OCI-LY3 (cell line): Measurements from ENCODE around the gene ARL14EP.

Experiments used
- EZH2phosphoT487 ChIP-seq: fragments of 200-600 bp; shearing (Covaris generic); IDR thresholded peaks from 2 replicates; pipeline ENCODE4 v1.6.1; 2018; ENCODE audit warnings: antibody characterized with exemption, mixed run types, low read depth
- TF ChIP-seq, protein P1 (sequence below): fragments of 200-600, 300-600 bp; sonication (generic); IDR thresholded peaks from 2 replicates; pipeline ENCODE4 v1.5.1; 2014; ENCODE audit warnings: antibody characterized with exemption, low read length, low read depth

DNA sequence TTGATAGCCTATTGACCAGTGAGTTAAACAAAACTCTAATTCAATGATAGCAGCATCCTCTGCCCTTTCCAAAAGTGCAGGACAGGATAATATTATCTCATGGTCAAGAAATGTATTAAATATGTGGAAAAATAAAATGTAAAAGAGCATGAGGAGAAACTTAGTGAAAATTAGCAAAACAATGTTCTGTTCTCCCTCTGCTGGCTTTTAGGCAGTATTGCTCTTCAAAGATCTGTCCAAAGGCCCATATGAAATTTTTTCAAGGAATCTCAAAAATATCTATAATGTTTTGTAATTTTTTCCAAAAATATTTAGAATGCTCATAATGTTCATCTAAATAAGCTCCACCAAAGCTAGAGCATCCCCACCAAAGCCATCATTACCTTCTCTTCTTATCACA is 8.3 kb upstream of the ARL14EP start:
- TF ChIP-seq, protein P1, sequence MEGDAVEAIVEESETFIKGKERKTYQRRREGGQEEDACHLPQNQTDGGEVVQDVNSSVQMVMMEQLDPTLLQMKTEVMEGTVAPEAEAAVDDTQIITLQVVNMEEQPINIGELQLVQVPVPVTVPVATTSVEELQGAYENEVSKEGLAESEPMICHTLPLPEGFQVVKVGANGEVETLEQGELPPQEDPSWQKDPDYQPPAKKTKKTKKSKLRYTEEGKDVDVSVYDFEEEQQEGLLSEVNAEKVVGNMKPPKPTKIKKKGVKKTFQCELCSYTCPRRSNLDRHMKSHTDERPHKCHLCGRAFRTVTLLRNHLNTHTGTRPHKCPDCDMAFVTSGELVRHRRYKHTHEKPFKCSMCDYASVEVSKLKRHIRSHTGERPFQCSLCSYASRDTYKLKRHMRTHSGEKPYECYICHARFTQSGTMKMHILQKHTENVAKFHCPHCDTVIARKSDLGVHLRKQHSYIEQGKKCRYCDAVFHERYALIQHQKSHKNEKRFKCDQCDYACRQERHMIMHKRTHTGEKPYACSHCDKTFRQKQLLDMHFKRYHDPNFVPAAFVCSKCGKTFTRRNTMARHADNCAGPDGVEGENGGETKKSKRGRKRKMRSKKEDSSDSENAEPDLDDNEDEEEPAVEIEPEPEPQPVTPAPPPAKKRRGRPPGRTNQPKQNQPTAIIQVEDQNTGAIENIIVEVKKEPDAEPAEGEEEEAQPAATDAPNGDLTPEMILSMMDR, result peak; percentile 61
- TF ChIP-seq EZH2phosphoT487, result no peak
